Fibroblast of lung (primary cell): ENCODE measurements around the gene DNM3. TPM values are rescaled to one million over a fixed set of nuclear protein-coding genes. Genes with fewer than 3 reads are reported as not detected.

ENCODE experiments used
- DNase-seq, 2 donors: peaks; one replicate each; pipeline versions ENCODE4 v3.0.0 to v3.0.0-alpha.2; 2010; ENCODE audit warnings: low read depth in 2 of 2
- H2AFZ ChIP-seq: 2 replicates; pipeline ENCODE4 v1.5.1; 2012; ENCODE audit warnings: low read length, control low read depth, inconsistent platforms
- H3K27ac ChIP-seq: 2 replicates; pipeline ENCODE4 v1.5.1; 2011; ENCODE audit warnings: low read length, control low read depth; ENCODE audit not compliant: insufficient read depth
- H3K27me3 ChIP-seq: 2 replicates; pipeline ENCODE4 v1.5.1; 2011; ENCODE audit warnings: mild to moderate bottlenecking, low read length; ENCODE audit not compliant: control insufficient read depth, insufficient read depth
- H3K36me3 ChIP-seq: 2 replicates; pipeline ENCODE4 v1.5.1; 2011; ENCODE audit warnings: low read length; ENCODE audit not compliant: control insufficient read depth, insufficient read depth
- H3K4me1 ChIP-seq: 2 replicates; pipeline ENCODE4 v1.5.1; 2011; ENCODE audit warnings: low read length; ENCODE audit not compliant: control insufficient read depth, insufficient read depth; ENCODE audit errors: extremely low read depth
- H3K4me2 ChIP-seq: 2 replicates; pipeline ENCODE4 v1.5.1; 2011; ENCODE audit warnings: low read length, control low read depth; ENCODE audit not compliant: insufficient read depth; ENCODE audit errors: extremely low read depth
- H3K4me3 ChIP-seq, 4 experiments: fragments of 200-600 bp in 1 of 4; sonication (generic) in 1 of 4; replicated peaks in 1 of 4; 2 replicates each; pipeline ENCODE4 v1.5.1; 2011 to 2016; ENCODE audit warnings: low read length in 4 of 4, low read depth in 3 of 4, mild to moderate bottlenecking in 3 of 4, control low read depth in 2 of 4, inconsistent platforms in 1 of 4, mixed read lengths in 1 of 4; ENCODE audit not compliant: insufficient read depth in 1 of 4; ENCODE audit errors: control extremely low read depth in 1 of 4
- H3K79me2 ChIP-seq: 2 replicates; pipeline ENCODE4 v1.5.1; 2012; ENCODE audit warnings: mild to moderate bottlenecking, low read length, inconsistent platforms; ENCODE audit not compliant: control insufficient read depth, insufficient read depth
- H3K9ac ChIP-seq: 2 replicates; pipeline ENCODE4 v1.5.1; 2011; ENCODE audit warnings: mild to moderate bottlenecking, low read length, control low read depth; ENCODE audit not compliant: insufficient read depth
- H3K9me3 ChIP-seq: 2 replicates; pipeline ENCODE4 v1.5.1; 2012; ENCODE audit warnings: low read depth, low read length; ENCODE audit not compliant: control insufficient read depth, insufficient read depth
- H4K20me1 ChIP-seq: 2 replicates; pipeline ENCODE4 v1.5.1; 2011; ENCODE audit warnings: low read length; ENCODE audit not compliant: control insufficient read depth, insufficient read depth; ENCODE audit errors: extremely low read depth
- CTCF ChIP-seq, 2 donors: IDR thresholded peaks in 1 of 2; conservative IDR thresholded peaks in 1 of 2; 1 replicate in 1 of 2; 2 replicates in 1 of 2; pipeline ENCODE4 v1.5.1; 2011 to 2012; ENCODE audit warnings: low read length in 2 of 2, control low read depth in 1 of 2, inconsistent platforms in 1 of 2, low read depth in 1 of 2, mild to moderate bottlenecking in 1 of 2
- EZH2 ChIP-seq: IDR thresholded peaks from 2 replicates; pipeline ENCODE4 v1.5.1; 2012; ENCODE audit warnings: low read length, control low read depth, mild to moderate bottlenecking; ENCODE audit errors: missing control alignments
- polyA plus RNA-seq, 2 donors: library from polyadenylated mRNA; depleted of rRNA in 1 of 2; stranded (reverse) in 1 of 2; unstranded in 1 of 2; fragments of >200 nt; gene quantifications; 2 replicates each; pipeline ENCODE4 v1.2.1, GENCODE V29; 2011 to 2012; ENCODE audit warnings: missing spikeins in 1 of 2
- total RNA-seq: library from RNA; depleted of rRNA; stranded (reverse); fragments of >200 nt; gene quantifications from 2 replicates; pipeline ENCODE4 v1.2.1, GENCODE V29; 2014

DNM3 gene
- total and polyA plus RNA-seq, 2 donors (not counting 1 experiment from before 2014, with no cell fraction given), result 1.6 to 3.6 TPM

GRCh38 chr1:171890131-171890530, 48.8 kb downstream of the DNM3 start:
- Histone ChIP-seq H3K9ac (no peak overlapping the region), H3K4me3 (no peak overlapping the region), H2AFZ (no peak overlapping the region), H3K27ac (no peak overlapping the region), H3K9me3 (no peaks in the 10 kb centered on the region), H3K27me3 (no peaks in the 10 kb centered on the region), H3K4me1 (no peaks in the 10 kb centered on the region), H3K79me2 (no peaks in the 10 kb centered on the region), H4K20me1 (no peaks in the 10 kb centered on the region), H3K4me2 (no peak overlapping the region), H3K36me3 (no peaks in the 10 kb centered on the region)
- DNase-seq, result no peak
- TF ChIP-seq EZH2 (no peak), CTCF (conservative IDR thresholded peaks at IDR 0.05 in 1 of 2, IDR thresholded peaks at IDR 0.05 in 1 of 2; ENCODE audit: low read depth in 1 of 2, low read length in 2 of 2) (no peak)

GRCh38 chr1:171896936-171897703, 55.8 kb downstream of the DNM3 start:
- Histone ChIP-seq H3K4me1 (no peaks in the 10 kb centered on the region), H2AFZ (no peak overlapping the region), H3K79me2 (no peaks in the 10 kb centered on the region), H3K4me3 (no peak overlapping the region), H3K27me3 (no peaks in the 10 kb centered on the region), H4K20me1 (no peaks in the 10 kb centered on the region), H3K4me2 (no peak overlapping the region), H3K9ac (no peak overlapping the region), H3K36me3 (no peaks in the 10 kb centered on the region), H3K9me3 (no peaks in the 10 kb centered on the region), H3K27ac (no peak overlapping the region)
- DNase-seq, result no peak
- no peak for TF ChIP-seq EZH2
- no peak for TF ChIP-seq CTCF (conservative IDR thresholded peaks at IDR 0.05 in 1 of 2, IDR thresholded peaks at IDR 0.05 in 1 of 2; ENCODE audit: low read depth in 1 of 2, low read length in 2 of 2)

- Histone ChIP-seq H3K9me3 (no peaks in the 10 kb centered on the region), H3K36me3 (no peaks in the 10 kb centered on the region), H3K4me3 (no peak overlapping the region), H2AFZ (peak overlapping the region; percentile 55), H3K9ac (no peak overlapping the region), H3K4me2 (no peak overlapping the region), H3K4me1 (no peaks in the 10 kb centered on the region), H3K79me2 (no peaks in the 10 kb centered on the region), H4K20me1 (no peaks in the 10 kb centered on the region), H3K27ac (no peak overlapping the region), H3K27me3 (no peaks in the 10 kb centered on the region)
- DNase-seq, result peak; percentile 39 to 53
- no peak for TF ChIP-seq EZH2
- TF ChIP-seq CTCF (conservative IDR thresholded peaks at IDR 0.05 in 1 of 2, IDR thresholded peaks at IDR 0.05 in 1 of 2; ENCODE audit: low read depth in 1 of 2, low read length in 2 of 2), result no peak
Measured at GRCh38 chr1:171898941-171899340, 57.6 kb downstream of the DNM3 start.
